ENCODE results near the gene S100G. TPM values are rescaled to one million over a fixed set of nuclear protein-coding genes. Genes with fewer than 3 reads are reported as not detected.
A peak's percentile ranks its signal among the peaks of the same experiment; 100 is the strongest.
"Not testable (repeated sequence)": the region's sequence is repeated elsewhere in the genome, so short reads cannot be mapped to it uniquely, and the experiment has no call there.

Gene S100G
- total and polyA plus RNA-seq, 4 donors: 2.4 TPM; not detected in 3

DNA sequence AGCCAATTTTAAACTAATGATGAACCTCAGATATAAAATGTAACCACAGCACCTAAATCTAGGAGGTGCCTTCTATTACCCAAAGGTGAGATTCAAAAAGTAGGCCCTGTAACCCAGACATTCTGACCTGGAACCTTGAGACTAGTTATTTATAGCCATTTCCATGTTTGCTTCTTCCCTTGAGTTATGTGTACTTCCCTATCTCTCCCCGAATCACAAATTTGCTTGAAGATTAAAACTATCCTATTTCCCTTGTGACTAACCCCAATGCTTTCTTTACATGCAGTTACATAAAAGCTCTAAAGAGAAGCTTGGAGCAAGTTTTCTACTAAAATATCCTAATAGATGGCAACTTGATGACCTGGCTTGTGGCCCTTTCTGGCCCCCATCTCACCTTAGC lies 32.6 kb upstream of the S100G start:
- intact Hi-C loops (cut with DNase I): no loop called here
- DNase-seq (no peak), ATAC-seq (ENCODE audit: low FRiP score) (no peak)
- no peak overlapping the region for H3K27ac ChIP-seq (ENCODE audit: low read depth in 1 of 2, low read length in 2 of 2)
- peaks cover 0 to 2% of the 10 kb centered on the region in 2 donors for H3K4me1 ChIP-seq (ENCODE audit: control insufficient read depth in 1 of 2, insufficient read depth in 2 of 2, low read length in 2 of 2)
- no peaks in the 10 kb centered on the region for H3K9me3 ChIP-seq (ENCODE audit: control insufficient read depth, low read length)
- no peaks in the 10 kb centered on the region for H3K27me3 ChIP-seq (ENCODE audit: control insufficient read depth in 1 of 2, insufficient read depth in 2 of 2, low read length in 1 of 2)
- 86 to 97% methylated on average over 1 of the region's 1 CpG for WGBS, 2 donors
- peaks cover 0 to 1% of the 10 kb centered on the region in 2 donors for H3K36me3 ChIP-seq (ENCODE audit: control insufficient read depth in 1 of 2, insufficient read depth in 2 of 2, low read length in 1 of 2)
- no peak overlapping the region for H3K4me3 ChIP-seq (ENCODE audit: low read length in 2 of 2)

- Histone ChIP-seq H3K9me3 (ENCODE audit: control insufficient read depth, low read length) (no peaks in the 10 kb centered on the region), H3K36me3 (ENCODE audit: control insufficient read depth in 1 of 2, insufficient read depth in 2 of 2, low read length in 1 of 2) (no peaks in the 10 kb centered on the region), H3K4me1 (ENCODE audit: control insufficient read depth in 1 of 2, insufficient read depth in 2 of 2, low read length in 2 of 2) (no peaks in the 10 kb centered on the region), H3K27me3 (ENCODE audit: control insufficient read depth in 1 of 2, insufficient read depth in 2 of 2, low read length in 1 of 2) (no peaks in the 10 kb centered on the region), H3K27ac (ENCODE audit: low read depth in 1 of 2, low read length in 2 of 2) (no peak overlapping the region), H3K4me3 (ENCODE audit: low read length in 2 of 2) (no peak overlapping the region)
- intact Hi-C loops (cut with DNase I): no loop called here
- DNase-seq: no peak
- 91 to 96% methylated on average over 1 of the region's 1 CpG for WGBS, 2 donors
- no peak for ATAC-seq (ENCODE audit: low FRiP score)
These were observed 31.5 kb upstream of the S100G start for GRCh38 chrX:16618422-16618821.

DNA sequence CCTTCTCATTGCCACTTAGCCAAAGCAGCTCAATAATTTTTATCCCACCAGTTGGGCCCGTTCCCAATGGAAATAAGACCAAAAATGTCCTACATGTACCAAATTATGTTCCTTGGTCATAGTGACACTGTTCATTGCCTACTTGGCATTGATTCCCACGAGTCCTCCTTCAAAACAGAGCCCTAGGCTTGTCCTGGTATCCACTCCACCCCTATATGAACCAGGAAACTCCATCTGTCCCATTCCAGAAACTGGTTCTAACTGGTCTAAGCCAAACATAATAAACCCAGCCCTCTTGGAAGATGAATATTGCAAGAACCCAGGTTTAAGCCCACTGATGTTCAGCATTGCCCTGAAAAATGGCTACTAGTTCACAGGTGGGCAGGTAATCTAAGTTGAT lies 30.9 kb upstream of the S100G start:
- no peaks in the 10 kb centered on the region for H3K9me3 ChIP-seq (ENCODE audit: control insufficient read depth, low read length)
- intact Hi-C loops (cut with DNase I): no loop called here
- H3K27ac ChIP-seq (ENCODE audit: low read depth in 1 of 2, low read length in 2 of 2): no peak overlapping the region
- no peak for ATAC-seq (ENCODE audit: low FRiP score)
- DNase-seq: no peak
- H3K4me1 ChIP-seq (ENCODE audit: control insufficient read depth in 1 of 2, insufficient read depth in 2 of 2, low read length in 2 of 2): no peaks in the 10 kb centered on the region
- no peaks in the 10 kb centered on the region for H3K27me3 ChIP-seq (ENCODE audit: control insufficient read depth in 1 of 2, insufficient read depth in 2 of 2, low read length in 1 of 2)
- WGBS, 2 donors: 91 to 96% methylated on average over 2 of the region's 2 CpGs
- H3K36me3 ChIP-seq (ENCODE audit: control insufficient read depth in 1 of 2, insufficient read depth in 2 of 2, low read length in 1 of 2): no peaks in the 10 kb centered on the region
- H3K4me3 ChIP-seq (ENCODE audit: low read length in 2 of 2): no peak overlapping the region

GRCh38 chrX:16628511-16628910 lies 21.4 kb upstream of the S100G start:
- 50 to 53% methylated on average over 6 of the region's 6 CpGs for WGBS, 2 donors
- ATAC-seq (ENCODE audit: low FRiP score); intact Hi-C loops (cut with DNase I): not testable (repeated sequence)

DNA sequence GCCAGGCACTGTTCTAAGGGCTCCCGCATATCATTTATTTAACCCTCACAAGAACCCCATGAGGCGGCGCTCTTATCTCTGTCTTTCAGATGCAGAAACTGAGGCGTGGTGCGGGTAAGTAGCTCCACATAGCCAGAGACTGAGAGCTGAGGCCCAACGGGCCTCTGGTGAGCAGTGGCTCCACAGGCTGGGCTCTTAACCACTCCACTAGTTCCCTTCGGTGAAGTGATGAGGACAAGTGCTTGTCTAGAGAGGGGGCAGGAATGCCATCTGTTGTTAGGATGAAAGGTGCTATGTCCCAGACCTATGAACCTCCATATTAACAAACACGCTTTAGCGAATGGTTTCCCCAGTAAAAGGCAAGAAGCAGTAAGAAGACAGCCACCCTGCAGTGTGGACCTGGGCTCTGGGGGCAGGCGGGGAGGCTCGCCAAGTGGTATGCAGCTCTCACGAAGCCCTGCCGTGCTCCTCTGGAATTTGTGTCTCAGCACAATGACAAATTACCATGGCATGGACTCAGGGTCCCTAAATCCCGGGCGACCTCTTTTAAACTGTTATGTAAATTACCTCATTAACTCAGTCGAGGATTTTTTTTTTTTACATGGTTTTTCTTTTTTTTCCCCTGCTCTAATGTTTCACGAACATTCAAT lies 20.9 kb upstream of the S100G start:
- intact Hi-C loops (cut with DNase I): no loop called here
- H3K27me3 ChIP-seq (ENCODE audit: control insufficient read depth in 1 of 2, insufficient read depth in 2 of 2, low read length in 1 of 2): no peaks in the 10 kb centered on the region
- ATAC-seq (ENCODE audit: low FRiP score) (peak; percentile 22), DNase-seq (no peak)
- no peaks in the 10 kb centered on the region for H3K9me3 ChIP-seq (ENCODE audit: control insufficient read depth, low read length)
- no peak overlapping the region for H3K4me3 ChIP-seq (ENCODE audit: low read length in 2 of 2)
- no peaks in the 10 kb centered on the region for H3K4me1 ChIP-seq (ENCODE audit: control insufficient read depth in 1 of 2, insufficient read depth in 2 of 2, low read length in 2 of 2)
- 49 to 61% methylated on average over 17 of the region's 17 CpGs for WGBS, 2 donors
- H3K27ac ChIP-seq (ENCODE audit: low read depth in 1 of 2, low read length in 2 of 2): no peak overlapping the region
- H3K36me3 ChIP-seq (ENCODE audit: control insufficient read depth in 1 of 2, insufficient read depth in 2 of 2, low read length in 1 of 2): no peaks in the 10 kb centered on the region

More at GRCh38 chrX:16628511-16628910, 21.4 kb upstream of the S100G start:
- H3K9me3 ChIP-seq (ENCODE audit: control insufficient read depth, low read length); H3K4me3 ChIP-seq (ENCODE audit: low read length in 2 of 2); H3K4me1 ChIP-seq (ENCODE audit: control insufficient read depth in 1 of 2, insufficient read depth in 2 of 2, low read length in 2 of 2); DNase-seq; H3K27ac ChIP-seq (ENCODE audit: low read depth in 1 of 2, low read length in 2 of 2); H3K36me3 ChIP-seq (ENCODE audit: control insufficient read depth in 1 of 2, insufficient read depth in 2 of 2, low read length in 1 of 2); H3K27me3 ChIP-seq (ENCODE audit: control insufficient read depth in 1 of 2, insufficient read depth in 2 of 2, low read length in 1 of 2): not testable (repeated sequence)

GRCh38 chrX:16629909-16630308 lies 20.0 kb upstream of the S100G start:
- no peak for ATAC-seq (ENCODE audit: low FRiP score)
- H3K4me3 ChIP-seq (ENCODE audit: low read length in 2 of 2): no peak overlapping the region
- 42 to 49% methylated on average over 4 of the region's 4 CpGs for WGBS, 2 donors
- no peak for DNase-seq
- intact Hi-C loops (cut with DNase I): no loop called here
- H3K9me3 ChIP-seq (ENCODE audit: control insufficient read depth, low read length): no peaks in the 10 kb centered on the region
- no peaks in the 10 kb centered on the region for H3K36me3 ChIP-seq (ENCODE audit: control insufficient read depth in 1 of 2, insufficient read depth in 2 of 2, low read length in 1 of 2)
- H3K27me3 ChIP-seq (ENCODE audit: control insufficient read depth in 1 of 2, insufficient read depth in 2 of 2, low read length in 1 of 2): no peaks in the 10 kb centered on the region
- H3K27ac ChIP-seq (ENCODE audit: low read depth in 1 of 2, low read length in 2 of 2): no peak overlapping the region
- H3K4me1 ChIP-seq (ENCODE audit: control insufficient read depth in 1 of 2, insufficient read depth in 2 of 2, low read length in 2 of 2): no peaks in the 10 kb centered on the region

DNA sequence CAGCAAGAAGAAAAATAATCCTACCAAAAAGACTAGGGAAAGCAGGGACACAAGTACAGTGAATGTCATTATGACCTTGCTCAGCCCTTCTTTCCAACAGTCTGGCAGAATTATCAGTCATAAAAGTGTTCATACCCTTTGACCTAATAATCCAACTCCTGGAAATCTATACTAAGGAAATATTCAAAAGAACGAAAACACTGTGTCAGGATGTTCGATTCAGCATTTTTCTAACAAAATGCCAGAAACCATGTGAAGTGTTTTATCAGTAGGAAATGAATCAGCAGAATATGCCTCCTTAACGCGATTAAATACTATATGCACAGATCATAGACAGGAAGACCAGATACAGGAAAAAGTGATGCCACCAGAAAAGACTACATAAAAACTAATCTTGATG lies 16.2 kb upstream of the S100G start:
- Histone ChIP-seq H3K27ac (ENCODE audit: low read depth in 1 of 2, low read length in 2 of 2) (no peak overlapping the region), H3K9me3 (ENCODE audit: control insufficient read depth, low read length) (no peaks in the 10 kb centered on the region), H3K4me3 (ENCODE audit: low read length in 2 of 2) (no peak overlapping the region), H3K27me3 (ENCODE audit: control insufficient read depth in 1 of 2, insufficient read depth in 2 of 2, low read length in 1 of 2) (no peaks in the 10 kb centered on the region), H3K36me3 (ENCODE audit: control insufficient read depth in 1 of 2, insufficient read depth in 2 of 2, low read length in 1 of 2) (peaks cover 1 to 2% of the 10 kb centered on the region in 2 donors), H3K4me1 (ENCODE audit: control insufficient read depth in 1 of 2, insufficient read depth in 2 of 2, low read length in 2 of 2) (no peaks in the 10 kb centered on the region)
- DNase-seq (no peak), ATAC-seq (ENCODE audit: low FRiP score) (no peak)
- WGBS, 2 donors: 47 to 58% methylated on average over 4 of the region's 4 CpGs
- intact Hi-C loops (cut with DNase I): no loop called here

- H3K36me3 ChIP-seq (ENCODE audit: control insufficient read depth in 1 of 2, insufficient read depth in 2 of 2, low read length in 1 of 2): peaks cover 2 to 7% of the 10 kb centered on the region in 2 donors
- intact Hi-C loops (cut with DNase I): no loop called here
- 77 to 84% methylated on average over 5 of the region's 5 CpGs for WGBS, 2 donors
- H3K4me1 ChIP-seq (ENCODE audit: control insufficient read depth in 1 of 2, insufficient read depth in 2 of 2, low read length in 2 of 2): no peaks in the 10 kb centered on the region
- H3K27me3 ChIP-seq (ENCODE audit: control insufficient read depth in 1 of 2, insufficient read depth in 2 of 2, low read length in 1 of 2): no peaks in the 10 kb centered on the region
- no peaks in the 10 kb centered on the region for H3K9me3 ChIP-seq (ENCODE audit: control insufficient read depth, low read length)
- no peak for DNase-seq
- no peak for ATAC-seq (ENCODE audit: low FRiP score)
- H3K4me3 ChIP-seq (ENCODE audit: low read length in 2 of 2): no peak overlapping the region
- H3K27ac ChIP-seq (ENCODE audit: low read depth in 1 of 2, low read length in 2 of 2): no peak overlapping the region
These were observed 14.9 kb upstream of the S100G start for GRCh38 chrX:16635040-16635439.

- ATAC-seq (ENCODE audit: low FRiP score): no peak
- WGBS, 2 donors: 94 to 98% methylated on average over 3 of the region's 3 CpGs
- Histone ChIP-seq H3K4me3 (ENCODE audit: low read length in 2 of 2) (no peak overlapping the region), H3K27me3 (ENCODE audit: control insufficient read depth in 1 of 2, insufficient read depth in 2 of 2, low read length in 1 of 2) (no peaks in the 10 kb centered on the region), H3K9me3 (ENCODE audit: control insufficient read depth, low read length) (no peaks in the 10 kb centered on the region), H3K36me3 (ENCODE audit: control insufficient read depth in 1 of 2, insufficient read depth in 2 of 2, low read length in 1 of 2) (peaks cover 2 to 7% of the 10 kb centered on the region in 2 donors), H3K27ac (ENCODE audit: low read depth in 1 of 2, low read length in 2 of 2) (no peak overlapping the region), H3K4me1 (ENCODE audit: control insufficient read depth in 1 of 2, insufficient read depth in 2 of 2, low read length in 2 of 2) (no peaks in the 10 kb centered on the region)
- DNase-seq: no peak
- intact Hi-C loops (cut with DNase I): no loop called here
These were observed 14.4 kb upstream of the S100G start for GRCh38 chrX:16635596-16635995.

Measured in aorta (tissue), 5 donors.